ENCODE data around the gene LGSN. TPM values are rescaled to one million over a fixed set of nuclear protein-coding genes. Genes with fewer than 3 reads are reported as not detected.

The LGSN gene
- total RNA-seq, 1 donor from 2014 or later, result not detected

- peaks cover 15% of the 10 kb centered on the region for H3K9me3 Mint-ChIP-seq
- TF ChIP-seq CTCF (IDR thresholded peaks at IDR 0.05; ENCODE audit: unreplicated experiment), result no peak
- no peak overlapping the region for H3K27ac Mint-ChIP-seq
- H3K4me1 Mint-ChIP-seq, result peaks cover 8% of the 10 kb centered on the region
- no peak for DNase-seq (ENCODE audit: low spot score in 2 of 2, unreplicated experiment in 2 of 2)
- H3K27me3 Mint-ChIP-seq (ENCODE audit: low read depth), result no peaks in the 10 kb centered on the region
- H3K36me3 Mint-ChIP-seq, result no peaks in the 10 kb centered on the region
- no peak overlapping the region for H3K4me3 Mint-ChIP-seq
These were observed 16.3 kb downstream of the LGSN start for GRCh38 chr6:63303476-63303875.

GRCh38 chr6:63299667-63300066 is 20.1 kb downstream of the LGSN start:
- Mint-ChIP-seq H3K27me3 (ENCODE audit: low read depth) (peaks cover 2% of the 10 kb centered on the region), H3K4me3 (no peak overlapping the region), H3K36me3 (no peaks in the 10 kb centered on the region), H3K9me3 (peaks cover 15% of the 10 kb centered on the region), H3K27ac (no peak overlapping the region), H3K4me1 (peaks cover 7% of the 10 kb centered on the region)
- no peak for DNase-seq (ENCODE audit: low spot score in 2 of 2, unreplicated experiment in 2 of 2)
- TF ChIP-seq CTCF (IDR thresholded peaks at IDR 0.05; ENCODE audit: unreplicated experiment), result no peak

- H3K9me3 Mint-ChIP-seq, result peaks cover 10% of the 10 kb centered on the region
- H3K4me3 Mint-ChIP-seq, result no peak overlapping the region
- H3K27me3 Mint-ChIP-seq (ENCODE audit: low read depth), result peaks cover 2% of the 10 kb centered on the region
- H3K27ac Mint-ChIP-seq, result no peak overlapping the region
- no peaks in the 10 kb centered on the region for H3K36me3 Mint-ChIP-seq
- no peaks in the 10 kb centered on the region for H3K4me1 Mint-ChIP-seq
- TF ChIP-seq CTCF (IDR thresholded peaks at IDR 0.05; ENCODE audit: unreplicated experiment), result no peak
- DNase-seq (ENCODE audit: low spot score in 2 of 2, unreplicated experiment in 2 of 2), result no peak
These were observed 24.1 kb downstream of the LGSN start for GRCh38 chr6:63295553-63296194.

GRCh38 chr6:63290492-63291058 is 29.2 kb downstream of the LGSN start:
- H3K9me3 Mint-ChIP-seq, result no peaks in the 10 kb centered on the region
- no peaks in the 10 kb centered on the region for H3K36me3 Mint-ChIP-seq
- no peak for TF ChIP-seq CTCF (IDR thresholded peaks at IDR 0.05; ENCODE audit: unreplicated experiment)
- no peak overlapping the region for H3K27ac Mint-ChIP-seq
- H3K4me1 Mint-ChIP-seq, result no peaks in the 10 kb centered on the region
- no peak for DNase-seq (ENCODE audit: low spot score in 2 of 2, unreplicated experiment in 2 of 2)
- no peak overlapping the region for H3K4me3 Mint-ChIP-seq
- peaks cover 2% of the 10 kb centered on the region for H3K27me3 Mint-ChIP-seq (ENCODE audit: low read depth)

GRCh38 chr6:63289269-63289872 is 30.4 kb downstream of the LGSN start:
- Mint-ChIP-seq H3K36me3 (no peaks in the 10 kb centered on the region), H3K27ac (no peak overlapping the region), H3K4me1 (no peaks in the 10 kb centered on the region), H3K9me3 (no peaks in the 10 kb centered on the region), H3K4me3 (no peak overlapping the region), H3K27me3 (ENCODE audit: low read depth) (peaks cover 4% of the 10 kb centered on the region)
- DNase-seq (ENCODE audit: low spot score in 2 of 2, unreplicated experiment in 2 of 2), result no peak
- no peak for TF ChIP-seq CTCF (IDR thresholded peaks at IDR 0.05; ENCODE audit: unreplicated experiment)
